GM21447 (cell line): ENCODE data around the gene GPANK1.
"Not testable (repeated sequence)": the region's sequence is repeated elsewhere in the genome, so short reads cannot be mapped to it uniquely, and the experiment has no call there.

Experiments
- ATAC-seq: cut with Tn5 transposase; IDR thresholded peaks from one replicate; pipeline ENCODE4 v1.9.1; 2021; ENCODE audit not compliant: unreplicated experiment

Gene GPANK1

DNA sequence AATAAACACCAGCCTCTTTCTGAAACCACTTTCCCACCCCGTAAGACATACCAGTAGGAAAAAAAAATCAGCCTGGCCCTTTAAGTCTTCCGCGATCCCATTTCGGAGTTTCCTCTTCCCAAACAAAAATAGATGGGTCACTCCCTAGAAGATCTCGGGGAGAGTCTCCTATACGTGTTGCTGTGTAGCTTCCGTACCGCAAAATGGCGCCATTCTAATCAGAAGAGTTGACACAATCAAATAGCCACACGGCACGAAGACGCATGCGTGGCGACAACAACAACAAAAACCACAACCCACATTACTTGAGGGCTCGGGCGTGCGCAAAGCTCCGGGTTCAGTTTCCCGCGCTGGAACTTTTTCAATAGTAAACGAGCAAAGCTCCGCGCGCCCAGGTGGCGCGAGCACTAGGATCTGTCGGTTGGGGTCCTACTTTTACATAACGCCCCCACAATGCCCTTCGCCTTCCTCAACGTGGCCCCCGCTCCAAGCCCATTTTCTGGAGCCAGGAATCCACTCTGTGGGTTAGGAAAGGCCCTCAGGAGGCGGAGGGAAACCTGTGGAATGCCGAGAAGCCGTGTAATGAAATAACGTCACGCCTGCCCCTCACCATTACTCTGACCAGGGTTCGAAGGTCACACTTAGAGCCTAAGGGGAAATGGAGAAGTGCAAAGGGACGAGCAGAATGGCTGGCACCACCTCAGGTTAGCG, at the start of gene GPANK1:
Gene GPANK1 (minus strand): TSS at position 208 of the 711 bp plus-strand sequence. CDS start 519 bp downstream, outside the sequence.
- peak; percentile 30 for ATAC-seq

DNA sequence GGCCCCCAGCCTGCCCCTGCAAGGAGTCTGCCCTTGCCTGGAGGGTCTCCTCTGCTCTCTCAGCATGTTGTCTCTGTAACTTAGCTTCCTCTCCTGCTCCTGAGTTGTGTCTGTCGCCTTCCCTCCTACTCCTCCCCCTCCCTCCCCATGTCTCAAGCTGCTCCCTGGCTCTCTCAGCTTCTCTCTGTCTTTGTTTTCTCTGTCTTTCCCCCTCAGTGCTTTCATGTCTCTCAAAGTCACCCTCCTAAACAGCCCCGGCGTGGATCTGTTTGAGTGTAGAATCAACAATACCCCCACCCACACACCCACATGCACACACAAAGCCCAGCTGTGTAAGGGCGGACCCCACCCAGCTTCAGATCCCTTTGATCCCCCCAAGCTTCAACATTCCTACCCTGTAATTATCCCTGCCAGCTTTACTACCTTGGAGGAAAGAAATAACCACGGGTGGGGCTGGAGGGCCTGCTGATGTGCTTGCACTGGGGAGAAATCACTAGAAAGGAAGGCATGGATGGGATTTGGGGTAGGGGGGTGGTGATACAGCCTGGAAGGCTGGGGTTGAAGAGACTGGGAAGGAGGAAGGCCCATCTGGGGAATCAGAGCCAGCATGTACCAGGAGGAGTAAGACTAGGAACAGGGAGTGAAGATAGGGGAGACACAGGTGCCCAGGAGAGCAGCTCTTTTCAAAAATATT, 49.3 kb upstream of the GPANK1 start:
- ATAC-seq: no peak

DNA sequence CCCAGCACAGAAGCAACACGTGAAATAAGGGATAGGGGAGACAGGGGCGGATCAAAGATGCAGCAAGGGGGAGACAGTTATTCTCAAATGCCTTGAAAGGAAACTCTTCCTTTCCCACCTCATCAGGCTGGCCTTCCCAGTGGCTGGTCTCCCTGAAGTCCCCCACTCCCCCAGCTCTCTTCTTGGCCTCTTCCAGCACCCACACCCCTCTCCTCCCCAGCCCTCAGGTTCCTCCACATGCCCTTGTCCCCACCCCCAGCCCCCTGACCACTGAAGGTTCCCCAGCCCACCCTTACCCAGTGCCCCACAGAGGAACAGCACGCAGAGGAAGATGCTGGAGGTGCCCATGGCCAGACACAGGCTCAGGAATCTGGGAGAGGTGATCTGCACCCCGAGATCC, 48.7 kb upstream of the GPANK1 start:
- ATAC-seq: no peak

DNA sequence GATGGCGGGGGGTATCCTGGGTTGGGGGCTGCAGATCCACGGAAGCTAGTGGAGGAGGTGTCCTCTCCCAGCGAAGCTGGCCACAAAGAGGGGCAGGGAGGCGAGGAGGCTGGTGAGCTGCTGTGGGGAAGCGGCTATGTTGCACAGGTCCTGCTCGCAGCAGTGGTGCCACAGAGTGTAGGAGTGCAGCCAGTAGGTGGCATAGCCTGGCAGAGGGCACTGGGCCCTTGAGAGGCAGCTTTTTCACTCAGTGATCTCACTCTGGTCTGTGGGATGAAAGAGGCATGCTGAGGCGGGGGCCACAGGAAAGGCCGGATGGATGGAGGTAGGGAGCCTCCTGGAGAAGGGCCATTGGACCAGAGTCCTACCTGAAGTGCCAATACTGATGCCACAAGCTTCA, 47.5 kb upstream of the GPANK1 start:
- ATAC-seq: no peak

DNA sequence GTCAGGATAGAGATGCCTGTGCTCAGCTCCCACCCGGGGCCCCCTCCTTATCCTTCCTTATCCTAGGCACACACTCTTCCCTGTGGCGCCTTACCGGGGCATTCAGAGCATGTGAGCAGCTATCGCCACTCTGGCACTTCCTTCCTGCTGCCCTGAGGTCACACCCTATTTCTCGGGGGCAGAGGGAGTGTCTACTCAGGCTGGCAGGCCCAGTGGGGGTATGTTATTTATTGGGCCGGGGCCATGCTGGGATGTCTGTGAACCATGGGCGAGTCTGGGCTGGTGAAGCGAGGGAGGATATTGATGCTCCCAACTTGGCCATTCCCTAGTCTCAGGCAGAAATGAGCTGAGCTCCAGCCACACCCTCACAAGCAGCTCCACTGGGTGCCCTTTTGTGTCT, 46.4 kb upstream of the GPANK1 start:
- ATAC-seq: no peak

DNA sequence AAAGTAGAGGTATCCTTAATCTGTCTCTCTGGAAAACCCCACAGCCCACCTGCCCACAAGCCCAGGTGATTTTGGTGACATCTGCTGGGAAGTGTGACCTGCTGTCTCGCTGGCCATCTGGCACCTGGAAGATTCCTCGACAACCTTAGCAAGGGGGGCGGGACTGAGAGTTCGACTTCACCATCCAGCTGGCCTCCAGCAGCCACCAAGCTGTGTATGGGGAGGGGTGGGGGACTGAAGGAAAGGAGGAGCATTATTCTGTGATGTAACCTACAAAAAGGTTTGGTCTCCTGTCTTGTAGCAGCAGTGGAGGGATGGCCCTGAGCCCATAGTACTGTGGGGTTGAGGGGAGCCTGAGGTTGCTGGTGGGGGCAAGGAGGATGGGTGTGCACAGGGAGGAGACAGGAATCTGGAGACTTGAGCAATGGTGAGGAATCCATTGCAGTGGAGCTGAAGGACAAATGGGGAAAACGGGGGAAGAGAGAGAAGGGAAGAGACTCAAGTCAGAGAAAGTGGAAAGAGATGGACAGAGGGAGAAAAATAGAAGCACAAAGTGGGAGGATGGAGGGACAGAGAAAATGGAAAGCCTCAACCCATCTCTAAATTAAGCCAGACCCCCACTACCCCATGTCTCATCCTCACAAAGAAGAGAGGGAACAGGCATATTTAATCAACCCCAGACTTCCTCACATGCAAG, 45.9 kb upstream of the GPANK1 start:
- no peak for ATAC-seq

DNA sequence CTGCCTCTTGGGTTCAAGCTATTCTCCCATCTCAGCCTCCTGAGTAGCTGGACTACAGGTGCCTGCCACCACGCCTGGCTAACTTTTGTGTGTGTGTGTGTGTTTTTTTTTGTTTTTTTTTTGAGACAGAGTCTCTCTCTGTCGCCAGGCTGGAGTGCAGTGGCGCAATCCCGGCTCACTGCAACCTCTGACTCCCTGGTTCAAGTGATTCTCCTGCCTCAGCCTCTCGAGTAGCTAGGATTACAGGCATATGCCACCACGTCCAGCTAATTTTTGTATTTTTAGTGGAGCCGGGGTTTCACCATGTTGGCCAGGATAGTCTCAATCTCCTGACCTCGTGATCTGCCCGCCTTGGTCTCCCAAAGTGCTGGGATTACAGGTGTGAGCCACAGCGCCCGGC, 44.4 kb upstream of the GPANK1 start:
- ATAC-seq: not testable (repeated sequence)

DNA sequence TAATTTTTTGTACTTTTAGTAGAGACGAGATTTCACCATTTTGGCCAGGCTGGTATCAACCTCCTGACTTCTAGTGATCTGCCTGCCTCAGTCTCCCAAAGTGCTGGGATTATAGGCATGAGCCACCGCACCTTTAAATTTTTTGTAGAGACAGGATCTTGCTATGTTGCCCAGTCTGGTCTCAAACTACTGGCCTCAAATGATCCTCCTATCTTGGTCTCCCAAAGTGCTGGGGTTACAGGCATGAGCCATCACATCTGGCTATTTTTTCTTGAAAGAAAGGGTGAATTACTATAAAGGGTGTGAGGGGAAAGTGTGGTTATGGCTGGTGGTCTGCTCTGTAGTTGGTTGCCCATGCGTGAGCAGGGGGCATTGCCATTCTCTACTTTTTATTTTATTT, 43.4 kb upstream of the GPANK1 start:
- no peak for ATAC-seq

DNA sequence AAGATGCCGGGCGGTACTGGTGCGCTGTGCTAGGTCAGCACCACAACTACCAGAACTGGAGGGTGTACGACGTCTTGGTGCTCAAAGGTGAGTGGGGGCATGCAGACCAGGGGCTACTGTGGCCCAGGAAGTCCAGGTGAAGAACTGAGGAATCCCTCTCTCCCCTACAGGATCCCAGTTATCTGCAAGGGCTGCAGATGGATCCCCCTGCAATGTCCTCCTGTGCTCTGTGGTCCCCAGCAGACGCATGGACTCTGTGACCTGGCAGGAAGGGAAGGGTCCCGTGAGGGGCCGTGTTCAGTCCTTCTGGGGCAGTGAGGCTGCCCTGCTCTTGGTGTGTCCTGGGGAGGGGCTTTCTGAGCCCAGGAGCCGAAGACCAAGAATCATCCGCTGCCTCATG, 42.9 kb upstream of the GPANK1 start:
- no peak for ATAC-seq

DNA sequence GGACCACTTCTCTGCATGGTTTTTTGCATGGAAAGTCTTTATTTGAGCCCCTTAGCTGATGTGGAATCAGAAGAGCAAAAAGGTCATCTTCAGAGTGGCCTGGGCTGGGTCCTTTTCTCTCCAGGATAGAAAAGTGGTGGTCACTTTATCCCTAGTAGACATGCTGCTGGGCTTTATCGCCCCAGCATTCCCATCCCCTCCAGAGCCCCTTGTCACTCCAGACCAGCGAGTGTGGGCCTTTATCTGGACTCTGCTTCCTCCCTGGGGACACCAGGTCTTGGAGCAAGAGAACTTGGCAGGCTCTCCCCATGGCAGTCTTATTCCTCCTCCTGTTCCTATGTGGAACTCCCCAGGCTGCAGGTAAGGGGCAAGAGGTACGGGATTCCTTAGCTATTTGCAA, 41.8 kb upstream of the GPANK1 start, which contains the start of gene LY6G6F:
Gene LY6G6F (plus strand): TSS at position 268 of the 400 bp plus-strand sequence. CDS start 41 bp downstream, at position 309.
- no peak for ATAC-seq

DNA sequence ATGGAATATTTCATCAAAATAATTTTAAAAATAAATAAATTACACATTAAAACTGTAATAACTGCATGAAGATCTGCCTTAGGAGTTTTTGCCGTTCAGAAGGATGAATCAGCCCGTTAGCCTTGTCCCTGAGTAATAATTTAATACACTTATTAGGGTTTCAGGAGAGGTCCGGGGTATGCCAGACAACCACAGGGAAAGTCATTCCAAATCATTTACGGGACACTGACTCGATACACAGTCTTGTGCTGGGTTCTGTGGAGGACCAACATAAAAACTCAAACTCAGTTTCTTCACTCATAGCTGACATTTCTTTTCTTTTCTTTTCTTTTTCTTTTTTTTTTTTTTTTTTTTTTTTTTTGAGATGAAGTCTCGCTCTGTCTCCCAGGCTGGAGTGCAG, 41.1 kb upstream of the GPANK1 start:
- no peak for ATAC-seq

DNA sequence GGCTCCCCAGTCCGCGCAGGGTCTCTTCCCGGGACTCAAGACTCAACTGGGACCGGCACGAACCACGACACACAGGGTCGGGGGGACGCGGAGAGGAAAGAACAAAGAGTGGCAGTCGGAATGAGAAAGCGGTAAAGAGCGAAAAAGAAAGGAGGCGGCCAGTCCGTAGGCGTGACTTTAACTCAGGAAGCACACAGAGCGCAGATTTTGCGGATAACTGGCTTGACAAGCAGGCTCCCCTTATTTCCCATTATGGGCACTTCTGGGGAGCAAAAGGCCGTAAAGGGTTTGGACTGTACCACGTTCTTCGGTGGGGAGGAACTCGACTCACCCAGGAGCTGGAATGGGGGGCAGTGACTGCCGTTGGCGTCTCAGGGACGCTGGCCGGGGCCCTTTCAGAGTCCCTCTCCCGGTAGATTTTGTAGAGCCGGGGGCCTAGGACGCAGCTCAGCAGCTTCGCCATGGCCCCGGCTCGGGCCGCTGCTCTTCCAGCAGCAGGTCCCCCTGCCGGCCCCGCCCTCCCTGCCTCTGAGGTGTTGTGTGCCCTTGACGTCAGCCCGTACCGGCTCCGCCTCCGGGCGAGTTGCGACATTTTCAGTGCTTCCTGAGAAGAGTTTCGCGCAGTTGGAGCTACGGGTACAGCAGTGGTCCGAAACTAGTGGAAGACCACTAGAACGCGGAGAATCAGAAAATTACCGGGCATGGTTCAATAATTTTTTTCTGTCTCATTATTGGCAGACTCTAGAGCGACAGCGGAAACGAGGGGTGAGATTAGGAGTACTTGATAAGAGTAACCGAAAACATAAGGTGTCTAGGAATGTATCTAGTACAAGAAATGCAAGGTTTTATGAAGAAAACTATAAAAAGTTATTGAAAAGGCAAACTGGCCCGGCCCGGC, 38.3 kb upstream of the GPANK1 start, which contains the start of gene ABHD16A:
Gene ABHD16A (minus strand): TSS at position 506 of the 898 bp plus-strand sequence. CDS start 43 bp downstream, at position 463.
- peak; percentile 91 for ATAC-seq

DNA sequence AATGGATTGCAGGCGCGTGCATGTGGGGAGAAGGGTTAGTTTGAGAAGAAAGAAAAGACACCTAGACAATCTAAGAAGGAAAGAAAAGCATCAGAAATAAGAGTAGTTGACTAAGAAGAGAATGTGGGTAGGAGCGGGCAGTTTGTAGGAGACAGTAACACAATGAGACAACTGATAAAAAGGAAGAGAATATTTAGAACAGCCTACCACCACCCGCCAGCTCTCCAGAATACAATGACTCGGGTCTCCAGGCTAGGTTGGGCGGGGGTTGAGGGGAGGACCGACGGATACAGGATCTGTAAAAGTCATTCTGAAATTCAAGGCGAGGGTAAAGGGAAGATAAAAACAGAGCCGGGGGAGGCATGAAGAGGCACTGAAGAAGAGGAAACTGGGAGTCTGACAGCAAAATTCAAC, 37.6 kb upstream of the GPANK1 start:
- peak; percentile 11 for ATAC-seq

DNA sequence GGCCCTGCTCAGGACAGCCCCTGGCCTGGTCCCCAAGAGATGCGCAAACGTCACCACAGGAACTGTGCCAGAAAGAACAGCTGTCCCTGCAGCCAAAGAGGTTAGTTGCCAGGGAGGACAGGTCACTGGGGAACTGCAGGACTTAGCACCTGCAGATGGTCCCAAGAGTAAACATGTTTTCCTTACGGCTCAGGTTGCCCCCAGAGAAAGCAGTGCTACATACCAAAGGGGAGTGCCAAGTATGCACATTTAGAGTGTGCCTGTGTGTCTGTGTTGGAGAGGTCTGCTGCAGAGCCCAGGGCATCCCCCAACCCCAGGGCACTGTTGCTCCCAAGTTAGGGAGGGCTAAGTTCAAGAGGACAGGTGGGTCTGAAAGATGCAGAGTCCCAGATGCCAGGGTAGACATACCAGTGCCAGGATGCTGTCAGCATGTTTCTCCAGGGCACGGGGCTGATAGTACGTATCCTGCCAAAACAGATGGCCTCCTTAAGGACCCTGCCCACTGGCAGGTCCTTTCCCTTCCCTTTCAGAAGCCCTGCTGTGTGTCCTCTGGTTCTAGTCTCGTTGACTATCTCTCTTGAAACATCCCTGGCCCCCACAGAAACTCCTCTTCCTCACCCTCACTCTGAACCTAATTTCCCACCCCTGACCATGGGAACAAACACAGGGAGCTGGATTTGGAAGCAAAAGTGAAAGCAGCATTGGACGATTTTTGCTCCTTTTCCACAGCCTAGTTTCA, 37.0 kb upstream of the GPANK1 start:
- no peak for ATAC-seq

DNA sequence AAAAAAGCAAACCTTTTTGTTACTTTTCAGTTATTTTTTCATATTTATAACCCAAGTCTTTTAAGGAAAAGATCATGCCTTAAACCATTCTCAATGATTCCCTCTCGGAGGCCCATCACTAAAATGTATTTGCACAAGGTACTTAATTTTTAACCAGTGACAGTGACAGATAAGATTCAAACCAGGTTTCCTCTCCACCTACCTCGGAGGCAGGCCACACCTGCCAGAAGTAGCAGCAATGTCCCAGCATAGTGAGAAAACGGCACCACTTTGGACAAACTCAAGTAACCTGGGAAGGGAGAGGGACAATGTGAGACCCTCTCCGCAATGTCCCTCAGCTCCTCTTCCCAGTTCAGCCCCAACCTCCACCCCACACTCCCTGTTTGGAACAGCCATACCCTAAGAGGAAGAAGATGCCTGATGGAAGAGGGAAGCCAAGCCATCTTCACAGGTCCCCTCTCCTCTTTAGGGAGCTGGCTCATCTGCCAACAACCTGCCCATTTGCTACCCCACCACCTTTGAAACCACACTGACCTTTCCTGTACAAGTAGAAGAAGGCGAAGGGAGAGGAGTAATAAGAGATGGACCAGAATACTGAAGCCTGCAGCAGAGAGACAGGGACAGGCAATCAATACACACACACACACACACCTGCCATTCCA, 36.1 kb upstream of the GPANK1 start:
- ATAC-seq: no peak

DNA sequence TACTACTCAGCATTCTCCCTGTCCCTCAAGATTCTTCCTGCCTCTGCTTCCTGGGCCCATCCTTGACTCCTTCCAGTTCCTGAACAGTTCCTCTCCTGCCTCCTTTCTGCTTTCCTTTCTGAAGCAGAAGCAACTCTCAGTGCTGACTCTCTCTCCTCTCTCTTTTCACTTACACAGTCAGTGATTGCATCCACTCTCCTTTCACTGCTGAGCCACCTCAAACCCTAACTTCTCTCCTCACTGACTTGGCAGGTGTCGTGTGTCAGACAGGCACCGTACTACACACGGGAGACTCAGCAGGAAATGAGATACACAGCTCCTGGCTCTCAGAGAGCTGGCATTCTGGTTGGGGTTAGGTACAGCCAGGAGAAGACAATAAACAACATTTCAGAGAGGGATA, 32.8 kb upstream of the GPANK1 start:
- no peak for ATAC-seq

DNA sequence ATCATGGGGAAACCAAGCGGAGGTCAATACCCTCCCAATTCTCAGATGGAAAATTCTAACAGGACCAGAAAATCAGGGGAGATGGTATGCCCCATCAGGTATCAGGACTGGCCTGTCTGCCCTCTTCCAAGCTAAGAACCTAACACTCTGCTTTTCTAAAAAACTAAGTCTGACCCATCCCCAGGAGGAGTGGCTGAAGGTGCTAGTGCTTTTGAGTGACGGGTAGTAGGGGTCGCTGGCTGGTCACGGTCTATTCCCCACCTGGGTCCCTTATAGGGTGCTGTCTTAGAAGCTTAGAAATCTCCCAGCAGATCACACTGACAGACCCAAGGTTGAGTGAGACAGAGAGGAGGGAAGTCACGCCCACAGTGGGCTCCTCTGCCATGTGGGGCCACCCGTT, 28.7 kb upstream of the GPANK1 start:
- no peak for ATAC-seq

DNA sequence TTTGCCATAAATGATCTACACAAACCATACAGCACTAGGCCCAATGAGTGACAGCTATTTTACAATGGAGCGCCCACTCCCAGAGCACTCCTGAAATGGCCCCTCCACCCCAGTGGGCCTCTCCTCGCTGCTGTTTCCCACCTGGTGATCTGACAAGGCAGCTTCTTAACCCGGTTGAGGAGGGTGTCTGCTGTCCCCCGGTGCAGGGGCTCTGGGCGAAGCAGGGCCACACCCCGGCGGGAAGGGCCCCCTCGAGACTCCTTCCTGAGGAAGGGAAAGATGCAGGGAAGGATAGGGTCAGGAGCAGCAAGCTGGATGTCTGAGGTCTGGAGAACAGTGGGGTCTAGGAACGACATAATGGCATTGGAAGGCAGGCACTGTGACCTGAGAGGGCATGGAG, 28.1 kb upstream of the GPANK1 start:
- ATAC-seq: no peak

DNA sequence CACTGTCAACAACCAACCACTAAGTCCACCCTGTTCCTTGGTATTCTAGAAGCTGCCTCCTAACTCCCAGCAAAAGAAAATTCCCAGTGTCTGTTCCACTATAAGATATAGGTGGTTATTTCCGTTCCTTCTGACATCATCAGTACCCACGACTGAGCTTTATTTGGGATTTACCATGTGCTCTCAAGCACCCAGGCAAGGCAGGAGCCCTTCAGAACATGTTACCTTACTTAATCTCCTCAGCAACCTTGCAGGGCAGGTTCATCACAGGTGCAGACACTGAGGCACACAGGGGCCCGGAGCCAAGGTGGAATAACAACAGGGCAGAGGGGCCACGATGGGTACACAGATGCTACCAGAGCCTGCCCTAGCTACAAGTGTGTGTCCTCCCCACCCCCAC, 27.6 kb upstream of the GPANK1 start:
- ATAC-seq: no peak
